HS-5 (cell line): Measurements from ENCODE around the gene TMEM263.
"Not testable (repeated sequence)": the region's sequence is repeated elsewhere in the genome, so short reads cannot be mapped to it uniquely, and the experiment has no call there.

Source experiments
- DNase-seq: peaks from one replicate; pipeline ENCODE4 v3.0.0-alpha.2; 2012; ENCODE audit warnings: low read depth

Gene TMEM263

GRCh38 chr12:106986135-106986534 is 30.4 kb downstream of the TMEM263 start:
- no peak for DNase-seq

GRCh38 chr12:106986625-106987389 is 31.1 kb downstream of the TMEM263 start, which contains the start of gene MTERF2:
TSS of gene MTERF2 (minus strand) at chr12:106987146. CDS start at chr12:106978714, 8,432 bp downstream.
- peak; percentile 78 for DNase-seq

GRCh38 chr12:106987846-106988245 is 32.1 kb downstream of the TMEM263 start:
- DNase-seq: no peak

- no peak for DNase-seq
These were observed 39.0 kb downstream of the TMEM263 start for GRCh38 chr12:106994579-106995220.

GRCh38 chr12:106996102-106996501 is 40.4 kb downstream of the TMEM263 start:
- not testable (repeated sequence) for DNase-seq

GRCh38 chr12:106997916-106998315 is 42.2 kb downstream of the TMEM263 start:
- no peak for DNase-seq

- DNase-seq: no peak
These were observed 43.7 kb downstream of the TMEM263 start for GRCh38 chr12:106999446-106999845.

- DNase-seq: not testable (repeated sequence)
These were observed 47.0 kb downstream of the TMEM263 start for GRCh38 chr12:107002665-107003064.

GRCh38 chr12:107007411-107007810 is 51.7 kb downstream of the TMEM263 start:
- no peak for DNase-seq

- no peak for DNase-seq
These were observed 55.8 kb downstream of the TMEM263 start for GRCh38 chr12:107011519-107011918.

GRCh38 chr12:107012736-107013425 is 57.2 kb downstream of the TMEM263 start:
- DNase-seq: no peak

- DNase-seq: no peak
These were observed 58.3 kb downstream of the TMEM263 start for GRCh38 chr12:107014055-107014454.

GRCh38 chr12:107017042-107017441 is 61.3 kb downstream of the TMEM263 start:
- DNase-seq: no peak

- DNase-seq: no peak
These were observed 63.8 kb downstream of the TMEM263 start for GRCh38 chr12:107019546-107019945.
